Measurements from ENCODE around the gene SLC1A1. TPM values are rescaled to one million over a fixed set of nuclear protein-coding genes. Genes with fewer than 3 reads are reported as not detected.
A peak's percentile ranks its signal among the peaks of the same experiment; 100 is the strongest.

Gene SLC1A1
- total and polyA plus RNA-seq, 4 donors = 0.33 to 86.0 (median 33.2) TPM

GRCh38 chr9:4501147-4501507 lies 10.9 kb downstream of the SLC1A1 start (continued):
- TF ChIP-seq REST (IDR thresholded peaks at IDR 0.05) (peak; percentile 58), NR2F2 (IDR thresholded peaks at IDR 0.05) (no peak)

DNA sequence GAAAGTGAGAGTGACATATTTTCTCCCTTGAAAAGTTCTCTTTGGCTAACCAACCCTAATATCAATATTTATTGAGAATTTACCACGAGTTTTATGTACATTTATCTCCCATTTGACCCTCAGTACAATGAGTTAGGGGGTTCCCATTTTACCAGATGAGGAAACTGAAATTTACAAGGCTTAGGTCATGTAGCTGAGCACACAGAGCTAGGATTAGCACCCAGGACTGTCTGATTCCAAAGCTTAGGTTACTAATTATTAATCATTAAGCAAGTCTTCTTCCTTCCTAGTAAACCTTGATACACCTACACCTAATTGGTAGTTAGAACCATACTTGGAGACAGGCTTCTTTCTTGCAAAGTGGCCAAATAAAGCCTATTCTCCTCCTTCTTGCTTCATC lies 12.2 kb downstream of the SLC1A1 start:
- Histone ChIP-seq H3K4me1 (ENCODE audit: control insufficient read depth in 4 of 4, insufficient read depth in 4 of 4, low read length in 3 of 4) (peaks cover 12 to 57% (median 50%) of the 10 kb centered on the region in 4 donors), H3K9me3 (ENCODE audit: control insufficient read depth in 4 of 4, low read length in 3 of 4) (no peaks in the 10 kb centered on the region), H3K27me3 (ENCODE audit: control insufficient read depth in 4 of 4, insufficient read depth in 4 of 4, low read length in 3 of 4) (no peaks in the 10 kb centered on the region), H3K36me3 (ENCODE audit: control insufficient read depth in 4 of 4, insufficient read depth in 3 of 4, low read depth in 1 of 4, low read length in 3 of 4) (peaks cover 0 to 4% (median under 1%) of the 10 kb centered on the region in 4 donors), H3K27ac (ENCODE audit: low read depth in 1 of 2, low read length in 2 of 2) (peak overlapping the region; percentile 60 to 64), H3K4me3 (ENCODE audit: low read depth in 1 of 3, low read length in 3 of 3) (no peak overlapping the region), H3K9ac (ENCODE audit: low read depth in 1 of 2, low read length in 2 of 2) (no peak overlapping the region)
- no peak for DNase-seq (ENCODE audit: low spot score)
- WGBS = 35% methylated on average over 1 of the region's 1 CpG
- TF ChIP-seq MAX (IDR thresholded peaks at IDR 0.05) (no peak), TAF1 (conservative IDR thresholded peaks at IDR 0.05) (no peak), YY1 (IDR thresholded peaks at IDR 0.05) (no peak), NR2F2 (IDR thresholded peaks at IDR 0.05) (no peak), SP1 (IDR thresholded peaks at IDR 0.05) (no peak)
- TF ChIP-seq, protein P1, sequence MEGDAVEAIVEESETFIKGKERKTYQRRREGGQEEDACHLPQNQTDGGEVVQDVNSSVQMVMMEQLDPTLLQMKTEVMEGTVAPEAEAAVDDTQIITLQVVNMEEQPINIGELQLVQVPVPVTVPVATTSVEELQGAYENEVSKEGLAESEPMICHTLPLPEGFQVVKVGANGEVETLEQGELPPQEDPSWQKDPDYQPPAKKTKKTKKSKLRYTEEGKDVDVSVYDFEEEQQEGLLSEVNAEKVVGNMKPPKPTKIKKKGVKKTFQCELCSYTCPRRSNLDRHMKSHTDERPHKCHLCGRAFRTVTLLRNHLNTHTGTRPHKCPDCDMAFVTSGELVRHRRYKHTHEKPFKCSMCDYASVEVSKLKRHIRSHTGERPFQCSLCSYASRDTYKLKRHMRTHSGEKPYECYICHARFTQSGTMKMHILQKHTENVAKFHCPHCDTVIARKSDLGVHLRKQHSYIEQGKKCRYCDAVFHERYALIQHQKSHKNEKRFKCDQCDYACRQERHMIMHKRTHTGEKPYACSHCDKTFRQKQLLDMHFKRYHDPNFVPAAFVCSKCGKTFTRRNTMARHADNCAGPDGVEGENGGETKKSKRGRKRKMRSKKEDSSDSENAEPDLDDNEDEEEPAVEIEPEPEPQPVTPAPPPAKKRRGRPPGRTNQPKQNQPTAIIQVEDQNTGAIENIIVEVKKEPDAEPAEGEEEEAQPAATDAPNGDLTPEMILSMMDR (IDR thresholded peaks at IDR 0.05; ENCODE audit: low read depth, low read length, missing input control) = no peak

GRCh38 chr9:4503103-4503502 lies 12.8 kb downstream of the SLC1A1 start:
- Histone ChIP-seq H3K27me3 (ENCODE audit: control insufficient read depth in 4 of 4, insufficient read depth in 4 of 4, low read length in 3 of 4) (no peaks in the 10 kb centered on the region), H3K4me1 (ENCODE audit: control insufficient read depth in 4 of 4, insufficient read depth in 4 of 4, low read length in 3 of 4) (peaks cover 12 to 63% (median 53%) of the 10 kb centered on the region in 4 donors), H3K4me3 (ENCODE audit: low read depth in 1 of 3, low read length in 3 of 3) (no peak overlapping the region), H3K9me3 (ENCODE audit: control insufficient read depth in 4 of 4, low read length in 3 of 4) (no peaks in the 10 kb centered on the region), H3K36me3 (ENCODE audit: control insufficient read depth in 4 of 4, insufficient read depth in 3 of 4, low read depth in 1 of 4, low read length in 3 of 4) (peaks cover 0 to 4% (median under 1%) of the 10 kb centered on the region in 4 donors), H3K9ac (ENCODE audit: low read depth in 1 of 2, low read length in 2 of 2) (no peak overlapping the region), H3K27ac (ENCODE audit: low read depth in 1 of 2, low read length in 2 of 2) (peak overlapping the region; percentile 60 to 64)
- 32% methylated on average over 2 of the region's 2 CpGs for WGBS
- DNase-seq (ENCODE audit: low spot score) = no peak
- TF ChIP-seq SP1 (IDR thresholded peaks at IDR 0.05) (peak; percentile 89), TAF1 (conservative IDR thresholded peaks at IDR 0.05) (no peak), ZBTB33 (IDR thresholded peaks at IDR 0.05) (peak; percentile 87), YY1 (IDR thresholded peaks at IDR 0.05) (peak; percentile 89), JUND (IDR thresholded peaks at IDR 0.05) (peak; percentile 73 to 87), REST (IDR thresholded peaks at IDR 0.05) (peak; percentile 74), RAD21 (IDR thresholded peaks at IDR 0.05) (peak; percentile 60 to 69), EGR1 (IDR thresholded peaks at IDR 0.05; ENCODE audit: low read depth in 2 of 2) (peak in 1 of 2 donors; percentile 78), FOXA1 (IDR thresholded peaks at IDR 0.05) (peak; percentile 40), RXRA (IDR thresholded peaks at IDR 0.05) (peak; percentile 88 to 94), HNF4G (IDR thresholded peaks at IDR 0.05) (peak; percentile 85), FOXA2 (IDR thresholded peaks at IDR 0.05) (peak; percentile 68), NR2F2 (IDR thresholded peaks at IDR 0.05) (no peak)
- TF ChIP-seq, protein P2, sequence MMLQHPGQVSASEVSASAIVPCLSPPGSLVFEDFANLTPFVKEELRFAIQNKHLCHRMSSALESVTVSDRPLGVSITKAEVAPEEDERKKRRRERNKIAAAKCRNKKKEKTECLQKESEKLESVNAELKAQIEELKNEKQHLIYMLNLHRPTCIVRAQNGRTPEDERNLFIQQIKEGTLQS (IDR thresholded peaks at IDR 0.05) = peak; percentile 65
- TF ChIP-seq, protein P1 (IDR thresholded peaks at IDR 0.05; ENCODE audit: low read depth, low read length, missing input control) = no peak
